Liver (tissue), 3 donors: ENCODE results near the gene C10orf53.

Experiments used
- CTCF ChIP-seq: fragments of 150-350 bp; IDR thresholded peaks from 2 replicates; pipeline ENCODE4 v1.5.1; 2017; ENCODE audit warnings: improper control_type of control experiment, low read depth, low read length; ENCODE audit not compliant: missing input control
- FOXA1 ChIP-seq: IDR thresholded peaks from 2 replicates; pipeline ENCODE4 v1.6.1; 2016; ENCODE audit warnings: antibody characterized with exemption
- GABPA ChIP-seq, 2 donors: IDR thresholded peaks in 1 of 2; conservative IDR thresholded peaks in 1 of 2; 2 replicates each; pipeline ENCODE4 v1.6.1; 2016; ENCODE audit warnings: antibody characterized with exemption in 2 of 2, mild to moderate bottlenecking in 1 of 2, moderate library complexity in 1 of 2
- MAX ChIP-seq: IDR thresholded peaks from 2 replicates; pipeline ENCODE4 v1.6.1; 2016; ENCODE audit warnings: antibody characterized with exemption
- REST ChIP-seq: IDR thresholded peaks from 2 replicates; pipeline ENCODE4 v1.6.1; 2016; ENCODE audit warnings: antibody characterized with exemption, mild to moderate bottlenecking
- SP1 ChIP-seq: IDR thresholded peaks from 2 replicates; pipeline ENCODE4 v1.6.1; 2018; ENCODE audit warnings: antibody characterized with exemption, mild to moderate bottlenecking
- ZBTB33 ChIP-seq: IDR thresholded peaks from 2 replicates; pipeline ENCODE4 v1.6.1; 2016; ENCODE audit warnings: antibody characterized with exemption
- donor health status: healthy.
- donor health status: healthy.

- no peak for TF ChIP-seq FOXA1
- no peak for TF ChIP-seq REST
- no peak for TF ChIP-seq CTCF
- no peak for TF ChIP-seq GABPA (IDR thresholded peaks at IDR 0.05 in 1 of 2, conservative IDR thresholded peaks at IDR 0.05 in 1 of 2)
- TF ChIP-seq ZBTB33, result no peak
- no peak for TF ChIP-seq MAX
- no peak for TF ChIP-seq SP1
Observed at GRCh38 chr10:49632406-49633317, 46.8 kb upstream of the C10orf53 start.
